ENCODE measurements around the gene PPM1H. TPM values are rescaled to one million over a fixed set of nuclear protein-coding genes. Genes with fewer than 3 reads are reported as not detected.

Gene PPM1H
- total RNA-seq, 1 donor from 2014 or later, result 0.49 TPM

DNA sequence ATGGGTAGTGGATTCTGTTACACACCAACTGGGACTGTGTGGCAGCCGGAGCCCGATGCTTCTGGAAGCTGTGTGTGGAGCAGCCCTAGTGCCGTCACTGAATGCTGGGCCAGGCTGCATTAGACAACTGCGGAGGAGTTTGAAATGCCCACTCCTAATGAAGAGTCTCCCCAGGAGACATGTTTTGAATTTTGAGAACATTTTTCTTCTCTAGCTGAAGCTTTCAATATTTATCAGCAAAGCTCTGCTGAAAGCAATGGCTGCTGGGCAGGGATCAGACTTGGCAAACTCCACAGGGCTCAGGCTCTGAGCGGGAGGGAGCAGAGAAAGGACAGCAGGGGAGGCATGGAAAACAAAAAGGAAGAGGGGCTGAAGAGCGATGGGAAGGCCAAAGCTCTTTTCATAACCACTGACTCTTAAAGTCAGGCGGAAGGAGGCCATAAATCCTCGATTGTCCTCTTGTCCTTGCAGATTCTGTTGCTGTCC lies 279.2 kb downstream of the PPM1H start:
- no peaks in the 10 kb centered on the region for H3K27me3 ChIP-seq
- no peak for TF ChIP-seq POLR2A (IDR thresholded peaks at IDR 0.05)
- TF ChIP-seq, protein P1, sequence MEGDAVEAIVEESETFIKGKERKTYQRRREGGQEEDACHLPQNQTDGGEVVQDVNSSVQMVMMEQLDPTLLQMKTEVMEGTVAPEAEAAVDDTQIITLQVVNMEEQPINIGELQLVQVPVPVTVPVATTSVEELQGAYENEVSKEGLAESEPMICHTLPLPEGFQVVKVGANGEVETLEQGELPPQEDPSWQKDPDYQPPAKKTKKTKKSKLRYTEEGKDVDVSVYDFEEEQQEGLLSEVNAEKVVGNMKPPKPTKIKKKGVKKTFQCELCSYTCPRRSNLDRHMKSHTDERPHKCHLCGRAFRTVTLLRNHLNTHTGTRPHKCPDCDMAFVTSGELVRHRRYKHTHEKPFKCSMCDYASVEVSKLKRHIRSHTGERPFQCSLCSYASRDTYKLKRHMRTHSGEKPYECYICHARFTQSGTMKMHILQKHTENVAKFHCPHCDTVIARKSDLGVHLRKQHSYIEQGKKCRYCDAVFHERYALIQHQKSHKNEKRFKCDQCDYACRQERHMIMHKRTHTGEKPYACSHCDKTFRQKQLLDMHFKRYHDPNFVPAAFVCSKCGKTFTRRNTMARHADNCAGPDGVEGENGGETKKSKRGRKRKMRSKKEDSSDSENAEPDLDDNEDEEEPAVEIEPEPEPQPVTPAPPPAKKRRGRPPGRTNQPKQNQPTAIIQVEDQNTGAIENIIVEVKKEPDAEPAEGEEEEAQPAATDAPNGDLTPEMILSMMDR (IDR thresholded peaks at IDR 0.05), result no peak
- no peak for TF ChIP-seq POLR2AphosphoS5 (IDR thresholded peaks at IDR 0.05; ENCODE audit: insufficient read depth in 1 of 2, low read depth in 1 of 2)
- no peaks in the 10 kb centered on the region for H3K9me3 ChIP-seq
- no peaks in the 10 kb centered on the region for H3K4me1 ChIP-seq
- no peak overlapping the region for H3K27ac ChIP-seq
- DNase-seq (ENCODE audit: extremely low spot score in 2 of 2), result no peak
- no peaks in the 10 kb centered on the region for H3K36me3 ChIP-seq
- H3K4me3 ChIP-seq, result no peak overlapping the region
- intact Hi-C loops (cut with DNase I), result no loop called here

DNA sequence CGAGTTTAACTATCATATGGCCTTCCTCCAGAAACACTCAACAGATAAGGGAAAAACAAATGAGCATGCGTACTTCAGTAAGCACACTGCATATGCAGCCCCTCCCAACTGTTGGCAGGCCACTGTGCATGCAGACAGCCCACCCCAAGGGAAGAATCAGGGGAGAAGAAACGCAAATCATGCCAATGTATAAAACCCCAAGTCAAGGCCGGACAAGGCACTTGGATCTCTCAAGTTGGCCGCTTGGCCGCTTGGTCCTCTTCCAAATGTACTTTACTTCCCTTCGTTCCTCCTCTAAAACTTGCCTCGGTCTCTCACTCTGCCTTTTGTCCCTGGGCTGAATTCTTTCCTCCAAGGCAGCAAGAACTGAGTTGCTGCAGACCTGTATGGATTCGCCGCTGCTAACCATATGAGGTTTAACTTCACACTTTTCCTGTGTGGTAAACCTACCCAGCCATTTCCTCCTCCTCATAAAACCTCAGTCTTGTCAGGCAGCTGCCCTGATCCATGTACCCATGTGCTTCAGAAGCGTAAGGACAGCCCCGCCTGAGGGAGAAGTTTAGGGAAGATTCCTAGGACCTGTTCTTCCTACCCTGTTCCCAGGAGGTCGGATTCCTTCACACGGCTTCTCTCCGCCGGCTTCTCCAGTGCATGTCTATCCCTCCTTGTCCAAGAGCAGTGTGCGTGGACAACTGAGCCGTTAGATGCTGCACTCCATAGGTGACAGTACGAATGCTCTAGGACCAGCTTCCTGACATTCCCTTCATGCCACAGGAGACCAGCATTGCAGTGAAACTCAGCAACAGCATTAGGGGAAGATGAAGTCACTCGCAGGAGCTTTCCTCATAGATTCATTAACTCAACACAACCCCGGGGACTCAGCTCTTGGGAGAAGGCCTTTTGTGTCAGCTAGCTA lies 280.4 kb downstream of the PPM1H start:
- Histone ChIP-seq H3K27me3 (no peaks in the 10 kb centered on the region), H3K4me1 (no peaks in the 10 kb centered on the region), H3K36me3 (no peaks in the 10 kb centered on the region), H3K4me3 (no peak overlapping the region), H3K9me3 (no peaks in the 10 kb centered on the region), H3K27ac (no peak overlapping the region)
- intact Hi-C loops (cut with DNase I), result no loop called here
- DNase-seq (ENCODE audit: extremely low spot score in 2 of 2), result no peak
- TF ChIP-seq POLR2A (IDR thresholded peaks at IDR 0.05), result no peak
- TF ChIP-seq, protein P1 (IDR thresholded peaks at IDR 0.05), result no peak
- TF ChIP-seq POLR2AphosphoS5 (IDR thresholded peaks at IDR 0.05; ENCODE audit: insufficient read depth in 1 of 2, low read depth in 1 of 2), result no peak

DNA sequence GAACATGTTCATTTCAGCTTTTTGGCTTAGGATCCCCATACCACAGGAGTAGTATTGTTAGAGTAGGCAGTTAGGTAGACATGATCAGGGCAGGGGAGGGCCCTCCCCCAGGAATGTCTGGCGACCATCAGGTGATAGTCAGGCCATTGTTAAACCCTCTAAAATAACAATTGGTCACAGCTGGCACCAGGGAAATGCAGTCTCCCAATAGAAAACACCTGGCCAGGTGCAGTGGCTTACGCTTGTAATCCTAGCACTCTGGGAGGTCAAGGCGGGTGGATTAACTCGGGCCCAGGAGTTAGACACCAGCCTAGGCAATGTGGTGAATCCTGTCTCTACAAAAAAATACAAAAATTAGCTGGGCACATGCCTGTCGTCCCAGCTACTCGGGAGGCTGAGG lies 281.2 kb downstream of the PPM1H start:
- intact Hi-C loops (cut with DNase I), result no loop called here
- no peak for DNase-seq (ENCODE audit: extremely low spot score in 2 of 2)
- Histone ChIP-seq H3K4me1 (no peaks in the 10 kb centered on the region), H3K36me3 (no peaks in the 10 kb centered on the region), H3K27me3 (no peaks in the 10 kb centered on the region), H3K27ac (no peak overlapping the region), H3K9me3 (no peaks in the 10 kb centered on the region), H3K4me3 (no peak overlapping the region)
- TF ChIP-seq, protein P1 (IDR thresholded peaks at IDR 0.05), result no peak
- no peak for TF ChIP-seq POLR2A (IDR thresholded peaks at IDR 0.05)
- TF ChIP-seq POLR2AphosphoS5 (IDR thresholded peaks at IDR 0.05; ENCODE audit: insufficient read depth in 1 of 2, low read depth in 1 of 2), result no peak

DNA sequence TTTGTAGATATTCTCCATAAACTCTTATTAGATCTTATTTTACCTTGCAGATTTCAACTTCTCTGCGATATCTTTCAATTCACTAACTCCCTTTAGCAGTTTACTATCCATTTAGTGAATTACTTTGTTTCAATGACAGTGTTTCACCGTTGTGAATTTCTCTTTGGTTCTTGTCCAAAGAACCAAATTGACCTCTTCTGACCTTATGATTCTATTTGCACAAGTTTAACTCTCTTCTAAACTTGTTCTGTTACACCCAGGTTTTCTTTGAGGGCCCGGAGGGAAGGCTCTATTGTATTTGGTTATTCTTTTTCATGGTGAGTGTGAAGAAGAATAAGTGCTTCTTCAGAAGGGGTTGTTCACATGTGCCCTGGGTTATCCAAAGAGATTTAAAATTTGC lies 281.6 kb downstream of the PPM1H start:
- H3K27ac ChIP-seq, result no peak overlapping the region
- intact Hi-C loops (cut with DNase I), result no loop called here
- TF ChIP-seq, protein P1 (IDR thresholded peaks at IDR 0.05), result no peak
- TF ChIP-seq POLR2AphosphoS5 (IDR thresholded peaks at IDR 0.05; ENCODE audit: insufficient read depth in 1 of 2, low read depth in 1 of 2) (no peak), POLR2A (IDR thresholded peaks at IDR 0.05) (no peak)
- H3K4me3 ChIP-seq, result no peak overlapping the region
- H3K36me3 ChIP-seq, result no peaks in the 10 kb centered on the region
- no peaks in the 10 kb centered on the region for H3K4me1 ChIP-seq
- no peaks in the 10 kb centered on the region for H3K9me3 ChIP-seq
- no peaks in the 10 kb centered on the region for H3K27me3 ChIP-seq
- no peak for DNase-seq (ENCODE audit: extremely low spot score in 2 of 2)

DNA sequence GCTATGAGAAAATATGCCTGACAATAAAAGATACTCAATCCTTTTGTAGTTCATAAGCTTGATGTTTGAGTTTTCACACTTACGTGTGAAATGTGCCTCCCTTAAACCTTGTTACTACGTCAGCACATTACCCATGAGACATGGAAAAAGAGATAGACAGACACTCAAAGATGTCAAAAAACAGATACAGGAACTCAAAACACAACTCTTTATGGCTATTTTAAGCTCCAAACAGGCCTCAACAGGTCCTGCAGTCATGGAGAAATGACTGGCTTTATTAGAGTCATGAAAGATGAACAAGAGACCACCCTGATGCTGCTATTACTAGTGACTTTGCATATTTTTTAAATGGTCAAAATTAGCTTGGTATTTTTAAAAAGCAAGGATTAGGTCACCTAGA lies 283.8 kb downstream of the PPM1H start:
- Histone ChIP-seq H3K9me3 (no peaks in the 10 kb centered on the region), H3K4me3 (no peak overlapping the region), H3K27me3 (no peaks in the 10 kb centered on the region), H3K27ac (no peak overlapping the region), H3K36me3 (no peaks in the 10 kb centered on the region), H3K4me1 (peaks cover 8% of the 10 kb centered on the region)
- TF ChIP-seq POLR2AphosphoS5 (IDR thresholded peaks at IDR 0.05; ENCODE audit: insufficient read depth in 1 of 2, low read depth in 1 of 2), result no peak
- no peak for TF ChIP-seq POLR2A (IDR thresholded peaks at IDR 0.05)
- TF ChIP-seq, protein P1 (IDR thresholded peaks at IDR 0.05), result no peak
- no peak for DNase-seq (ENCODE audit: extremely low spot score in 2 of 2)
- intact Hi-C loops (cut with DNase I), result no loop called here

Measured in vagina (tissue), 2 donors.